Lung (tissue), 12 donors: ENCODE results near the gene CMTR1. TPM values are rescaled to one million over a fixed set of nuclear protein-coding genes. Genes with fewer than 3 reads are reported as not detected.

Source experiments
- ATAC-seq: fragments of 200-7000 bp; cut with Tn5 transposase; one replicate; pipeline ENCODE4 v1.9.1; 2020; ENCODE audit warnings: moderate number of reproducible peaks; ENCODE audit not compliant: insufficient read depth, low FRiP score
- DNase-seq, 3 donors: peaks; one replicate each; pipeline ENCODE4 v3.0.0-alpha.2; 2013 to 2017
- H3K27ac ChIP-seq, 2 donors: one replicate each; pipeline ENCODE4 v1.5.1; 2013; ENCODE audit warnings: mild to moderate bottlenecking in 2 of 2, moderate library complexity in 2 of 2, control low read depth in 1 of 2, inconsistent platforms in 1 of 2, low read depth in 1 of 2, low read length in 1 of 2
- H3K27me3 ChIP-seq, 3 donors: one replicate each; pipeline ENCODE4 v1.5.1; 2013; ENCODE audit warnings: low read length in 2 of 3; ENCODE audit not compliant: control insufficient read depth in 3 of 3, insufficient read depth in 3 of 3
- H3K36me3 ChIP-seq, 4 donors: one replicate each; pipeline ENCODE4 v1.5.1; 2013; ENCODE audit warnings: low read length in 4 of 4, mild to moderate bottlenecking in 1 of 4, moderate library complexity in 1 of 4; ENCODE audit not compliant: control insufficient read depth in 4 of 4, insufficient read depth in 4 of 4
- H3K4me1 ChIP-seq, 5 donors: one replicate each; pipeline ENCODE4 v1.5.1; 2013; ENCODE audit warnings: low read length in 5 of 5, mild to moderate bottlenecking in 2 of 5, moderate library complexity in 1 of 5; ENCODE audit not compliant: control insufficient read depth in 5 of 5, insufficient read depth in 5 of 5
- H3K4me3 ChIP-seq: one replicate; pipeline ENCODE4 v1.5.1; 2013; ENCODE audit warnings: mild to moderate bottlenecking, control low read depth, moderate library complexity
- H3K9ac ChIP-seq, 2 donors: one replicate each; pipeline ENCODE4 v1.5.1; 2013; ENCODE audit warnings: low read length in 2 of 2, control low read depth in 1 of 2; ENCODE audit not compliant: insufficient read depth in 1 of 2
- H3K9me3 ChIP-seq, 4 donors: one replicate each; pipeline ENCODE4 v1.5.1; 2013; ENCODE audit warnings: low read length in 3 of 4, mild to moderate bottlenecking in 1 of 4, moderate library complexity in 1 of 4; ENCODE audit not compliant: control insufficient read depth in 4 of 4, insufficient read depth in 3 of 4
- CTCF ChIP-seq: IDR thresholded peaks from 2 replicates; pipeline ENCODE4 v1.5.1; 2012; ENCODE audit warnings: mild to moderate bottlenecking; ENCODE audit errors: control extremely low read depth, extremely low read depth
- WGBS, 2 donors: extraction: QIAGEN DNeasy Blood & Tissue Kit; methylation state at CpG; one replicate each; pipeline ENCODE4 v1.1.7; 2013; 5-methylcytosine and 5-hydroxymethylcytosine counted together
- polyA plus RNA-seq, 2 donors: library from polyadenylated mRNA; stranded (reverse); fragments of 200-250 nt; gene quantifications; one replicate each; pipeline ENCODE4 v1.2.1, GENCODE V29; 2013
- total RNA-seq, 2 donors: library from RNA; depleted of rRNA in 1 of 2; stranded (reverse); fragments of >200 nt in 1 of 2; gene quantifications; one replicate each; pipeline ENCODE4 v1.2.1, GENCODE V29; 2014 to 2021
- donor health status: control.
- donor health status: control.
- donor health status: Bipolar disorder and iron deficiency.
- donor health status: healthy.
- donor health status: DM: yes; HTN: yes; CAD: no.

CMTR1 gene
- total and polyA plus RNA-seq, 4 donors = 18.8 to 39.3 (median 26.6) TPM

GRCh38 chr6:37489697-37490336 lies 56.8 kb downstream of the CMTR1 start:
- DNase-seq = peak in 2 of 3 donors; percentile 20 to 37
- H3K9me3 ChIP-seq = no peaks in the 10 kb centered on the region
- H3K9ac ChIP-seq = no peak overlapping the region
- H3K27ac ChIP-seq = no peak overlapping the region
- H3K27me3 ChIP-seq = no peaks in the 10 kb centered on the region
- H3K36me3 ChIP-seq = peaks cover 0 to 6% (median 0%) of the 10 kb centered on the region in 4 donors
- peaks cover 0 to 24% (median 8%) of the 10 kb centered on the region in 5 donors for H3K4me1 ChIP-seq
- TF ChIP-seq CTCF = no peak
- no peak for ATAC-seq
- no peak overlapping the region for H3K4me3 ChIP-seq
- WGBS, 2 donors = 55 to 61% methylated on average over 10 of the region's 10 CpGs

DNA sequence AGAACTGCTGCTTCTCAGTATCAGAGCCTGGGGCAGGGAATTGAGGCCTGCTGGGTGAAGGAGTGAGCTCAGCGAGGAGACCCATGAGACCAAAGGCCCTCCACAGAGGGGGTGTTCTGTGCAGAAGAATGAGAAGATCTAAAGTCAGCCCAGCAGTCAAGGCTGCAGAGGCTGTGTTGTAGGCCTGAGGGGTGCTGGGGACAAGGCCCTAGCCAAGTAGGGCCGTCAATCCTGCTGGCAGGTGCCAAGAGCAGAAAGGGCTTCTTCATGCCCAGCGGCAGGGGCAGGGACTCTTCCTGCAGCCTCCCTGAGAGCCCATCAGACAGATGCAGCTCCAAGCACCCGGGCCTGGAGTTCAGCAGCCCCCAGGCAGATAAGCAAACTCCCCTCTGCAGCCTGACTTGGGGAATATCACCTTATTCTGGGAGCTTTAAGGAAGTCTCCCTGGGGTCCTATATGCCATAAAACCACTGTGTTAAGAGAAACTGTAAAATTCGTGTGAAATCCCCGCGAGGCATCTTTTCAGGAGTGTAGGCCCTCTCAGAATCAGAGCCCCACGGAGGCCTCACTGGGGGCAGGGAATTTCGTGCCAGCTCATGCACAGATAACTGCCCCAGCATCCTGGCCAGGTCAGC lies 57.6 kb downstream of the CMTR1 start:
- DNase-seq = no peak
- TF ChIP-seq CTCF = no peak
- Histone ChIP-seq H3K27me3 (no peaks in the 10 kb centered on the region), H3K4me3 (no peak overlapping the region), H3K27ac (no peak overlapping the region), H3K4me1 (peaks cover 0 to 24% (median 4%) of the 10 kb centered on the region in 5 donors), H3K36me3 (peaks cover 0 to 6% (median 0%) of the 10 kb centered on the region in 4 donors), H3K9ac (no peak overlapping the region), H3K9me3 (no peaks in the 10 kb centered on the region)
- ATAC-seq = no peak
- WGBS, 2 donors = 79 to 88% methylated on average over 9 of the region's 9 CpGs

GRCh38 chr6:37491171-37491829 lies 58.3 kb downstream of the CMTR1 start:
- Histone ChIP-seq H3K4me3 (no peak overlapping the region), H3K9ac (no peak overlapping the region), H3K27me3 (no peaks in the 10 kb centered on the region), H3K36me3 (peaks cover 0 to 6% (median 0%) of the 10 kb centered on the region in 4 donors), H3K9me3 (no peaks in the 10 kb centered on the region), H3K27ac (no peak overlapping the region), H3K4me1 (peaks cover 0 to 24% (median 3%) of the 10 kb centered on the region in 5 donors)
- WGBS, 2 donors = 73 to 82% methylated on average over 12 of the region's 12 CpGs
- TF ChIP-seq CTCF = no peak
- ATAC-seq = no peak
- no peak for DNase-seq
